SK-N-SH (cell line): ENCODE data around the gene SPDYE3. TPM values are rescaled to one million over a fixed set of nuclear protein-coding genes. Genes with fewer than 3 reads are reported as not detected.
A peak's percentile ranks its signal among the peaks of the same experiment; 100 is the strongest.

Source experiments
- CTCF ChIA-PET: fragments of 300-600, 350-600 bp; formaldehyde crosslinking; extraction: SDS; loops from one replicate; lab custom pipeline; 2021; lab: Yijun Ruan, JAX
- POLR2A ChIA-PET: fragments of 350-600 bp; sonication (Branson Sonifier 250); formaldehyde crosslinking; extraction: SDS; loops from one replicate; lab custom pipeline; 2020; ENCODE audit warnings: antibody characterized with exemption, inconsistent platforms; lab: Yijun Ruan, JAX
- DNase-seq: peaks from one replicate; pipeline ENCODE4 v3.0.0; 2012
- H2AFZ ChIP-seq: fragments of 200-600 bp; sonication (generic); 2 replicates; pipeline ENCODE4 v1.8.1; 2016; ENCODE audit warnings: antibody characterized with exemption, mild to moderate bottlenecking, low read depth
- H3F3A ChIP-seq: fragments of 200-600 bp; sonication (generic); replicated peaks from 2 replicates; pipeline ENCODE3; 2016; ENCODE audit warnings: antibody characterized with exemption, mild to moderate bottlenecking; ENCODE audit not compliant: insufficient read depth
- H3K27ac ChIP-seq, 2 experiments: fragments of 200-500 bp in 1 of 2; fragments of 200-600 bp in 1 of 2; sonication (Bioruptor generic) in 1 of 2; sonication (generic), shearing (Covaris generic) in 1 of 2; 2 replicates each; pipeline versions ENCODE4 v1.5.1 to v1.6.1; 2014 to 2016; ENCODE audit warnings: low read depth in 2 of 2, inconsistent platforms in 1 of 2, low read length in 1 of 2, mild to moderate bottlenecking in 1 of 2, mixed read lengths in 1 of 2
- H3K27me3 ChIP-seq: fragments of 200-600 bp; sonication (generic), shearing (Covaris generic); 2 replicates; pipeline ENCODE4 v1.6.1; 2016; ENCODE audit warnings: mixed run types; ENCODE audit not compliant: insufficient read depth
- H3K36me3 ChIP-seq, 2 experiments: fragments of 200-500 bp in 1 of 2; fragments of 200-600 bp in 1 of 2; sonication (Bioruptor generic) in 1 of 2; sonication (generic) in 1 of 2; replicated peaks in 1 of 2; 2 replicates each; pipeline versions ENCODE3 to v1.5.1; 2014 to 2016; ENCODE audit warnings: low read length in 1 of 2, mild to moderate bottlenecking in 1 of 2; ENCODE audit not compliant: insufficient read depth in 2 of 2, control insufficient read depth in 1 of 2
- H3K4me1 ChIP-seq, 2 experiments: fragments of 200-500 bp in 1 of 2; fragments of 200-600 bp in 1 of 2; sonication (Bioruptor generic) in 1 of 2; sonication (generic), shearing (Covaris generic) in 1 of 2; 2 replicates each; pipeline versions ENCODE4 v1.5.1 to v1.6.1; 2014 to 2016; ENCODE audit warnings: low read depth in 1 of 2, low read length in 1 of 2, mixed run types in 1 of 2; ENCODE audit not compliant: insufficient read depth in 2 of 2, control insufficient read depth in 1 of 2
- H3K4me2 ChIP-seq: fragments of 200-600 bp; sonication (generic), shearing (Covaris generic); 2 replicates; pipeline ENCODE4 v1.6.1; 2017; ENCODE audit warnings: mixed run types
- H3K4me3 ChIP-seq, 2 experiments: fragments of 200-500 bp in 1 of 2; fragments of 200-600 bp in 1 of 2; sonication (Bioruptor generic) in 1 of 2; sonication (generic), shearing (Covaris generic) in 1 of 2; 2 replicates each; pipeline versions ENCODE4 v1.5.1 to v1.8.1; 2014 to 2016; ENCODE audit warnings: low read depth in 2 of 2, inconsistent platforms in 1 of 2, low read length in 1 of 2, mild to moderate bottlenecking in 1 of 2, mixed read lengths in 1 of 2, moderate library complexity in 1 of 2
- H3K79me2 ChIP-seq: fragments of 200-600 bp; sonication (generic); 2 replicates; pipeline ENCODE4 v1.8.1; 2017; ENCODE audit warnings: mild to moderate bottlenecking; ENCODE audit not compliant: insufficient read depth
- H3K9ac ChIP-seq: fragments of 200-600 bp; sonication (generic); 2 replicates; pipeline ENCODE4 v1.6.1; 2017; ENCODE audit warnings: mixed run types
- H3K9me2 ChIP-seq: fragments of 200-600 bp; sonication (generic); 2 replicates; pipeline ENCODE4 v1.6.1; 2017; ENCODE audit warnings: mixed run types
- H3K9me3 ChIP-seq: fragments of 200-600 bp; sonication (generic); 2 replicates; pipeline ENCODE4 v1.6.1; 2017; ENCODE audit warnings: mixed run types, mild to moderate bottlenecking, moderate library complexity
- H4K20me1 ChIP-seq: fragments of 200-600 bp; sonication (generic); 2 replicates; pipeline ENCODE4 v1.6.1; 2017; ENCODE audit warnings: mild to moderate bottlenecking, mixed run types; ENCODE audit not compliant: insufficient read depth
- CHD2 ChIP-seq: fragments of 150-350 bp; IDR thresholded peaks from 2 replicates; pipeline ENCODE4 v1.6.1; 2018; ENCODE audit warnings: low read length; ENCODE audit not compliant: partially characterized antibody
- ELF1 ChIP-seq: IDR thresholded peaks from 2 replicates; pipeline ENCODE4 v1.4.0; 2012
- EP300 ChIP-seq, 2 experiments: IDR thresholded peaks; 2 replicates each; pipeline versions ENCODE4 v1.4.0 to v1.6.1; 2012; ENCODE audit warnings: borderline replicate concordance in 1 of 2, low read depth in 1 of 2, low read length in 1 of 2
- EZH2phosphoT487 ChIP-seq: fragments of 200-600 bp; sonication (generic); IDR thresholded peaks from 2 replicates; pipeline ENCODE4 v1.6.1; 2017; ENCODE audit warnings: low read depth, mixed run types, mild to moderate bottlenecking, antibody characterized with exemption, moderate library complexity, borderline replicate concordance
- FOSL2 ChIP-seq: IDR thresholded peaks from 2 replicates; pipeline ENCODE4 v1.4.0; 2012; ENCODE audit warnings: low read depth, mild to moderate bottlenecking, moderate library complexity, borderline replicate concordance
- FOXJ3 ChIP-seq: sonication (generic); formaldehyde crosslinking; IDR thresholded peaks from 2 replicates; pipeline ENCODE4 v1.5.1; 2020; ENCODE audit warnings: mild to moderate bottlenecking, missing genetic modification reagents
- FOXM1 ChIP-seq: IDR thresholded peaks from 2 replicates; pipeline ENCODE4 v1.4.0; 2012; ENCODE audit warnings: low read depth, mild to moderate bottlenecking
- GABPA ChIP-seq: IDR thresholded peaks from 2 replicates; pipeline ENCODE4 v1.4.0; 2012; ENCODE audit warnings: low read depth, mild to moderate bottlenecking
- GATA2 ChIP-seq: sonication (generic); formaldehyde crosslinking; IDR thresholded peaks from 2 replicates; pipeline ENCODE4 v1.5.0; 2020; ENCODE audit warnings: mild to moderate bottlenecking, missing genetic modification reagents
- MEF2A ChIP-seq: IDR thresholded peaks from 2 replicates; pipeline ENCODE4 v1.4.0; 2012; ENCODE audit warnings: low read depth, borderline replicate concordance
- MXI1 ChIP-seq: IDR thresholded peaks from 2 replicates; pipeline ENCODE4 v1.6.1; 2012; ENCODE audit warnings: mild to moderate bottlenecking, low read depth, low read length, improper control_type of control experiment
- NFIC ChIP-seq: IDR thresholded peaks from 2 replicates; pipeline ENCODE4 v1.4.0; 2012; ENCODE audit warnings: borderline replicate concordance
- NRF1 ChIP-seq: IDR thresholded peaks from 2 replicates; pipeline ENCODE4 v1.6.1; 2012; ENCODE audit warnings: low read depth, mild to moderate bottlenecking, low read length
- POLR2AphosphoS5 ChIP-seq: IDR thresholded peaks from 2 replicates; pipeline ENCODE4 v1.6.1; 2012; ENCODE audit warnings: low read depth, low read length
- RAD21 ChIP-seq: IDR thresholded peaks from 2 replicates; pipeline ENCODE4 v1.6.1; 2012; ENCODE audit warnings: mild to moderate bottlenecking, low read length
- RCOR1 ChIP-seq: fragments of 150-350 bp; IDR thresholded peaks from 2 replicates; pipeline ENCODE4 v1.6.1; 2017; ENCODE audit warnings: antibody characterized with exemption, low read length
- RFX5 ChIP-seq: IDR thresholded peaks from 2 replicates; pipeline ENCODE4 v1.6.1; 2012; ENCODE audit warnings: mild to moderate bottlenecking, improper control_type of control experiment, low read length
- RXRA ChIP-seq: IDR thresholded peaks from 2 replicates; pipeline ENCODE4 v1.4.0; 2012; ENCODE audit warnings: low read depth, mild to moderate bottlenecking, borderline replicate concordance
- SIN3A ChIP-seq: IDR thresholded peaks from 2 replicates; pipeline ENCODE4 v1.6.1; 2012; ENCODE audit warnings: low read depth, mild to moderate bottlenecking, low read length, moderate library complexity, borderline replicate concordance
- SMC3 ChIP-seq: IDR thresholded peaks from 2 replicates; pipeline ENCODE4 v1.6.1; 2012; ENCODE audit warnings: low read depth, low read length, improper control_type of control experiment
- TAF1 ChIP-seq: IDR thresholded peaks from 2 replicates; pipeline ENCODE4 v1.6.1; 2012; ENCODE audit warnings: low read depth, mild to moderate bottlenecking, low read length, moderate library complexity, borderline replicate concordance
- TCF12 ChIP-seq: IDR thresholded peaks from 2 replicates; pipeline ENCODE4 v1.4.0; 2012
- TEAD4 ChIP-seq: IDR thresholded peaks from 2 replicates; pipeline ENCODE4 v1.4.0; 2012; ENCODE audit warnings: mild to moderate bottlenecking, borderline replicate concordance; ENCODE audit not compliant: insufficient read depth
- USF1 ChIP-seq: IDR thresholded peaks from 2 replicates; pipeline ENCODE4 v1.4.0; 2012; ENCODE audit warnings: low read depth, borderline replicate concordance
- YY1 ChIP-seq: IDR thresholded peaks from 2 replicates; pipeline ENCODE4 v1.4.0; 2012; ENCODE audit warnings: low read depth, mild to moderate bottlenecking
- ZBTB33 ChIP-seq: IDR thresholded peaks from 2 replicates; pipeline ENCODE4 v1.4.0; 2012; ENCODE audit warnings: low read depth, borderline replicate concordance
- WGBS: methylation state at CpG from one replicate; pipeline ENCODE4 v1.1.6; 2017; ENCODE audit warnings: low lambda C conversion rate; 5-methylcytosine and 5-hydroxymethylcytosine counted together
- polyA plus RNA-seq, 3 experiments: library from polyadenylated mRNA; depleted of rRNA; stranded (reverse); fragments of >200 nt; gene quantifications; 2 replicates each; pipeline ENCODE4 v1.2.3, GENCODE V29; 2012
- TF ChIP-seq, protein P1 (sequence below): IDR thresholded peaks from 2 replicates; pipeline ENCODE4 v1.4.0; 2012; ENCODE audit warnings: low read depth
- TF ChIP-seq, protein P2 (sequence below): fragments of 150-350 bp; IDR thresholded peaks from 2 replicates; pipeline ENCODE4 v1.6.1; 2017; ENCODE audit warnings: antibody characterized with exemption, low read length, low read depth, borderline replicate concordance
- TF ChIP-seq, protein P3 (sequence below): IDR thresholded peaks from 2 replicates; pipeline ENCODE4; 2012

Gene SPDYE3
- polyA plus RNA-seq, 1 of the 3 experiments (the other 2 are of a cell fraction): not detected

- no peaks in the 10 kb centered on the region for H3K9me2 ChIP-seq
- POLR2A ChIA-PET: interaction anchor here (0.7 kb wide), 1 partner anchor 115 kb away, joined by 3 read pairs; no protein-coding TSS in a partner anchor
- H3K27ac ChIP-seq: peak overlapping the region in 1 of 2 experiments; percentile 48; a peak in 1 of 4 replicates
- peak overlapping the region; percentile 67 for H3K9ac ChIP-seq
- CTCF ChIA-PET: interaction anchor here (0.7 to 1.1 kb wide), 4 partner anchors 9 to 278 kb away, joined by 3 to 4 read pairs (median 3); no protein-coding TSS in a partner anchor
- DNase-seq: peak; percentile 97
- H3F3A ChIP-seq: peaks cover 3% of the 10 kb centered on the region
- peak overlapping the region; percentile 95; the same call in 1 of the 2 replicates for H2AFZ ChIP-seq
- peaks cover 7 to 8% of the 10 kb centered on the region in 2 experiments; a peak in 1 of 4 replicates for H3K4me1 ChIP-seq
- peak overlapping the region; percentile 58 to 77 for H3K4me3 ChIP-seq
- peak overlapping the region; percentile 100 for H3K4me2 ChIP-seq
- no peaks in the 10 kb centered on the region for H3K36me3 ChIP-seq
- no peaks in the 10 kb centered on the region for H3K9me3 ChIP-seq
- peaks cover 31% of the 10 kb centered on the region for H4K20me1 ChIP-seq
- peaks cover 39% of the 10 kb centered on the region for H3K79me2 ChIP-seq
- H3K27me3 ChIP-seq: no peaks in the 10 kb centered on the region
- WGBS: 3% methylated on average over 66 of the region's 101 CpGs
- TF ChIP-seq RXRA: no peak
- TF ChIP-seq USF1: no peak
- 0 out of 2 replicates have a peak, but pooled peaks have one; percentile 17 for TF ChIP-seq TEAD4
- TF ChIP-seq MXI1: 0 out of 2 replicates have a peak, but pooled peaks have one; percentile 15
- no peak for TF ChIP-seq TCF12
- TF ChIP-seq EP300 (IDR thresholded peaks at IDR 0.05; ENCODE audit: borderline replicate concordance in 1 of 2, low read depth in 1 of 2, low read length in 1 of 2): no peak
- peak; percentile 70; the same call in 1 of the 2 replicates for TF ChIP-seq SIN3A
- no peak for TF ChIP-seq GATA2 (CRISPR knock-in tag)
- TF ChIP-seq SMC3: no peak
- TF ChIP-seq FOXM1: no peak
- TF ChIP-seq TAF1: peak; percentile 72
- TF ChIP-seq CHD2: no peak
- TF ChIP-seq ELF1: no peak
- TF ChIP-seq FOXJ3 (CRISPR knock-in tag): no peak
- TF ChIP-seq, protein P1, sequence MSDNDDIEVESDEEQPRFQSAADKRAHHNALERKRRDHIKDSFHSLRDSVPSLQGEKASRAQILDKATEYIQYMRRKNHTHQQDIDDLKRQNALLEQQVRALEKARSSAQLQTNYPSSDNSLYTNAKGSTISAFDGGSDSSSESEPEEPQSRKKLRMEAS: 0 out of 2 replicates have a peak, but pooled peaks have one; percentile 23
- no peak for TF ChIP-seq MEF2A
- no peak; the same call in 1 of the 2 replicates for TF ChIP-seq POLR2AphosphoS5
- no peak for TF ChIP-seq YY1
- no peak for TF ChIP-seq EZH2phosphoT487
- TF ChIP-seq RCOR1: no peak
- TF ChIP-seq RAD21: no peak
- TF ChIP-seq, protein P2, sequence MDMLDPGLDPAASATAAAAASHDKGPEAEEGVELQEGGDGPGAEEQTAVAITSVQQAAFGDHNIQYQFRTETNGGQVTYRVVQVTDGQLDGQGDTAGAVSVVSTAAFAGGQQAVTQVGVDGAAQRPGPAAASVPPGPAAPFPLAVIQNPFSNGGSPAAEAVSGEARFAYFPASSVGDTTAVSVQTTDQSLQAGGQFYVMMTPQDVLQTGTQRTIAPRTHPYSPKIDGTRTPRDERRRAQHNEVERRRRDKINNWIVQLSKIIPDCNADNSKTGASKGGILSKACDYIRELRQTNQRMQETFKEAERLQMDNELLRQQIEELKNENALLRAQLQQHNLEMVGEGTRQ: no peak
- no peak for TF ChIP-seq ZBTB33
- TF ChIP-seq RFX5: no peak
- no peak for TF ChIP-seq NFIC
- TF ChIP-seq FOSL2: no peak
- peak; percentile 79 for TF ChIP-seq NRF1
- TF ChIP-seq GABPA: no peak
- TF ChIP-seq, protein P3, sequence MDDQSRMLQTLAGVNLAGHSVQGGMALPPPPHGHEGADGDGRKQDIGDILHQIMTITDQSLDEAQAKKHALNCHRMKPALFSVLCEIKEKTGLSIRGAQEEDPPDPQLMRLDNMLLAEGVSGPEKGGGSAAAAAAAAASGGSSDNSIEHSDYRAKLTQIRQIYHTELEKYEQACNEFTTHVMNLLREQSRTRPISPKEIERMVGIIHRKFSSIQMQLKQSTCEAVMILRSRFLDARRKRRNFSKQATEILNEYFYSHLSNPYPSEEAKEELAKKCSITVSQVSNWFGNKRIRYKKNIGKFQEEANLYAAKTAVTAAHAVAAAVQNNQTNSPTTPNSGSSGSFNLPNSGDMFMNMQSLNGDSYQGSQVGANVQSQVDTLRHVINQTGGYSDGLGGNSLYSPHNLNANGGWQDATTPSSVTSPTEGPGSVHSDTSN: peak; percentile 88
Measured at GRCh38 chr7:100271716-100272537, 35.6 kb upstream of the SPDYE3 start.
